Measurements from ENCODE around the gene TUBA3D. TPM values are rescaled to one million over a fixed set of nuclear protein-coding genes. Genes with fewer than 3 reads are reported as not detected.
"Not testable (repeated sequence)": the region's sequence is repeated elsewhere in the genome, so short reads cannot be mapped to it uniquely, and the experiment has no call there.

The TUBA3D gene
- total RNA-seq, 1 experiment from 2014 or later = not detected

DNA sequence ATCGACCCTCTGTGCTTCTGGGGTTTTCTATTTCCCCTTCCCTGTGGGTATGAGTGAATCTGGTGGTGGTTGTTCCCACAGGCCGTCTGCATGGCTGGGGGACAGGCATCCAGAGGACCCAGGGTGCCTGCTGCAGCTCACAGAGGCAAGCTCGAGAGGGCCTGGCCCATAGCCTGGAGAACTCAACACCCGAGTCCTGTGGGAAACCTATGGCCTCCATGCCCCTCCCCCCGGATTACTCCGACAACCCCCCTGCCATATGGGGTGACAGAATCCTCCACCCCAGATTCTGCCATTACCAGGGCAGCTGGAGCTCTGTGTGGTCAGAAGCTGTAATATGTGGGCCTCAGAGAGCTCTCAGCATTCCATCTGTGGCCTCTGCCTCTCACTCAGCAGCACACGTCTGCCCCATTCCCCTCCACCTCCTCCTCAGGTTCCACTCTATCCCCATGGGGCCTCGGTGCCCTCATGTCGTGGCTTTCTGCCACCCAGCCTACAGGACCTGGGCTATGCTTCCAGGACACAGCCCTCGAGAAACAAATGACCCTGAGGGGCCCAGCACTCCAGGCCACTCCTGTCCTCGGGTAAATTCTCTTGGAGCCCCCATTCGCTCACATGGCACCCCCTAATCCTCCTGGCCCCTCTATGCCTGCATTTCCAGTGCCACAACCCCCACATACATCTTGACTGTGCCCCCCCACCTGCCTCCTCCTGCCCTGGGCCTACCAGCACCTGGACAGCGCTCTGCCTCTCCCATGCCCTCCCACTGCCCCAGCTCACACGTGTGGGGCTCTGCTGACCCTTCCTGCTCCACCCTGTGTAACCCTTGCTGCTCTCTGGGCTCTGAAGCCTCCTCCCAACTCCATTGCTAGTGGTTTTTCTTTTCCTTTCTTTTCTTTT, 12.6 kb downstream of the TUBA3D start:
- Histone ChIP-seq H3K9me3 (ENCODE audit: control insufficient read depth, insufficient read depth, low read depth, low read length) (no peaks in the 10 kb centered on the region), H3K27me3 (ENCODE audit: control insufficient read depth, insufficient read depth, low read length) (no peaks in the 10 kb centered on the region), H3K4me3 (ENCODE audit: low read depth in 2 of 2, low read length in 2 of 2) (no peak overlapping the region), H3K27ac (ENCODE audit: low read length) (no peak overlapping the region), H3K36me3 (ENCODE audit: control insufficient read depth, insufficient read depth, low read length) (no peaks in the 10 kb centered on the region; the same call in 1 of the 2 replicates), H3K4me1 (ENCODE audit: control insufficient read depth, insufficient read depth, low read length) (no peaks in the 10 kb centered on the region)
- no peak for ATAC-seq
- ChIA-PET POLR2A (no interaction called here), CTCF (no interaction called here)
- TF ChIP-seq, protein P1, sequence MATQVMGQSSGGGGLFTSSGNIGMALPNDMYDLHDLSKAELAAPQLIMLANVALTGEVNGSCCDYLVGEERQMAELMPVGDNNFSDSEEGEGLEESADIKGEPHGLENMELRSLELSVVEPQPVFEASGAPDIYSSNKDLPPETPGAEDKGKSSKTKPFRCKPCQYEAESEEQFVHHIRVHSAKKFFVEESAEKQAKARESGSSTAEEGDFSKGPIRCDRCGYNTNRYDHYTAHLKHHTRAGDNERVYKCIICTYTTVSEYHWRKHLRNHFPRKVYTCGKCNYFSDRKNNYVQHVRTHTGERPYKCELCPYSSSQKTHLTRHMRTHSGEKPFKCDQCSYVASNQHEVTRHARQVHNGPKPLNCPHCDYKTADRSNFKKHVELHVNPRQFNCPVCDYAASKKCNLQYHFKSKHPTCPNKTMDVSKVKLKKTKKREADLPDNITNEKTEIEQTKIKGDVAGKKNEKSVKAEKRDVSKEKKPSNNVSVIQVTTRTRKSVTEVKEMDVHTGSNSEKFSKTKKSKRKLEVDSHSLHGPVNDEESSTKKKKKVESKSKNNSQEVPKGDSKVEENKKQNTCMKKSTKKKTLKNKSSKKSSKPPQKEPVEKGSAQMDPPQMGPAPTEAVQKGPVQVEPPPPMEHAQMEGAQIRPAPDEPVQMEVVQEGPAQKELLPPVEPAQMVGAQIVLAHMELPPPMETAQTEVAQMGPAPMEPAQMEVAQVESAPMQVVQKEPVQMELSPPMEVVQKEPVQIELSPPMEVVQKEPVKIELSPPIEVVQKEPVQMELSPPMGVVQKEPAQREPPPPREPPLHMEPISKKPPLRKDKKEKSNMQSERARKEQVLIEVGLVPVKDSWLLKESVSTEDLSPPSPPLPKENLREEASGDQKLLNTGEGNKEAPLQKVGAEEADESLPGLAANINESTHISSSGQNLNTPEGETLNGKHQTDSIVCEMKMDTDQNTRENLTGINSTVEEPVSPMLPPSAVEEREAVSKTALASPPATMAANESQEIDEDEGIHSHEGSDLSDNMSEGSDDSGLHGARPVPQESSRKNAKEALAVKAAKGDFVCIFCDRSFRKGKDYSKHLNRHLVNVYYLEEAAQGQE (IDR thresholded peaks at IDR 0.05; ENCODE audit: insufficient read depth in 1 of 2, low read depth in 2 of 2, low read length in 1 of 2) = peak in 1 of 2 experiments; percentile 66; a peak in 1 of 4 replicates
- no peak for TF ChIP-seq POLR2AphosphoS5 (IDR thresholded peaks at IDR 0.05; ENCODE audit: low read depth, low read length)
- BruUV-seq (replicated peaks) = TSS peak; percentile 45
- no peak for DNase-seq (ENCODE audit: low read depth, low spot score)
- in situ Hi-C loops (cut with HindIII; ENCODE audit: low pct_unique_long_range_greater_than_20kb, low sequenced_read_pairs) (no loop called here), intact Hi-C loops (cut with micrococcal nuclease; ENCODE audit: unreplicated experiment) (no loop called here)

DNA sequence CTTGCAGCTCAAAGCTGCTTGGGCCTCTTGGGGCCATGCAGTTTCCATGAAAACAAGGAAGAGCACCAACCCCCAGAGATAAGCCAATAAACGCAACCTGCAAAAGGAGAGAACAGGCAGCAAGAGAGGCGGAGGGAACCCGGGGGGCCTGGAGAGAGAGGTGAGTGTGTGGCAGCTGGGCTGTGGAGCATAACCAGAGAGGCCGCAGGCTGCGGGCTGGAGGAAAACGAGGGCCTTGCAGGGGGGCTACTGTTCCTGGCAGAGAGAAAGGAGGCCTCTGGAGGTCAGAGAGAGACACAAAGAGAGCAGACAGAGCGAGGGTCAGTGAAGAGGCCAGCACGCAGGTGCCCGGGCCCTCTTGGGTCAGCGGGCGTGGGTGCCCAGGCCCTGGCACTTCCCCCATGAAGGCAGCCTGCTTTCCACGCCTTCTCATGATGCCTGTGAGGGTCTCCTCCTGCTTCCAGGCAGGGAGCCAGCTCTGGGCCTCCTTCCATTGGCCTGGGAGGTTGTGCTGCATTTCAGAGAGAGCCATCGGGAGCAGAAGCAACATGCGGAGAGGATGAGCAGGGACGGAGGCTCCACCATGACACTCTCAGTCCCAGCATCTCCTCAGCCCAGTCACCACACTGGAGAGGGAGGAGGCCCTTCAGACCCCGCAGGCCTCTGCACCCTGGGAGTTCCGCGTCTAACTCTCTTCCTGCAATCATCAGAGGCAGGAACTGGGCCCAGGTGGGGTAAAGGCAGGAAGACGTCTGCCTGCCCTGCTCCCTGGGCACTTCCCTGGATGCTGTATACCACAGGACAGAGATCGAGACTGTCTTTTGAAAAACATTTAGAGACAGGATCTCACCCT, 14.9 kb downstream of the TUBA3D start:
- DNase-seq (ENCODE audit: low read depth, low spot score); BruUV-seq (replicated peaks); H3K36me3 ChIP-seq (ENCODE audit: control insufficient read depth, insufficient read depth, low read length); H3K4me1 ChIP-seq (ENCODE audit: control insufficient read depth, insufficient read depth, low read length); CTCF ChIA-PET; intact Hi-C loops (cut with micrococcal nuclease; ENCODE audit: unreplicated experiment); H3K27me3 ChIP-seq (ENCODE audit: control insufficient read depth, insufficient read depth, low read length); H3K9me3 ChIP-seq (ENCODE audit: control insufficient read depth, insufficient read depth, low read depth, low read length); POLR2A ChIA-PET; ATAC-seq; in situ Hi-C loops (cut with HindIII; ENCODE audit: low pct_unique_long_range_greater_than_20kb, low sequenced_read_pairs): not testable (repeated sequence)
- peak overlapping the region; percentile 72 for H3K27ac ChIP-seq (ENCODE audit: low read length)
- H3K4me3 ChIP-seq (ENCODE audit: low read depth in 2 of 2, low read length in 2 of 2) = peak overlapping the region; percentile 65 to 97

DNA sequence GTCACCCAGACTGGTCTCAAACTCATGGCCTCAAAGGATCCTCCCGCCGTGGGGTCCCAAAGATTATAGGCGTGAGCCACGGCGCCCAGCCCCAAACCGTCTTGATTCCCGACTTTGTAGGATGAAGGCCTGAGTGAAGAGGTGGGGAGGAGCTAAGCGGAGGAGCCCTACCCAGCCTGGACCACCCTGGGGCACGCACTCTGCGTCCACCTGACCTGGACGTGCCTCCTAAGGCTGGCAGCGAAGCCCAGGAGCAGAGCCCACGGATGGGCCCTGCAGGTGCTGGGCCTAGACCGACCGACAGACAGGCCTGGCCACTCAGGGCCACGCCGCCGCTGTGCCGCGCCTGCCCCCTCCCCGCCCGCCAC, 15.5 kb downstream of the TUBA3D start:
- BruUV-seq (replicated peaks); H3K4me1 ChIP-seq (ENCODE audit: control insufficient read depth, insufficient read depth, low read length); H3K9me3 ChIP-seq (ENCODE audit: control insufficient read depth, insufficient read depth, low read depth, low read length); in situ Hi-C loops (cut with HindIII; ENCODE audit: low pct_unique_long_range_greater_than_20kb, low sequenced_read_pairs); H3K36me3 ChIP-seq (ENCODE audit: control insufficient read depth, insufficient read depth, low read length); POLR2A ChIA-PET; H3K27me3 ChIP-seq (ENCODE audit: control insufficient read depth, insufficient read depth, low read length); intact Hi-C loops (cut with micrococcal nuclease; ENCODE audit: unreplicated experiment); DNase-seq (ENCODE audit: low read depth, low spot score): not testable (repeated sequence)
- peak overlapping the region; percentile 72 for H3K27ac ChIP-seq (ENCODE audit: low read length)
- ATAC-seq = peak; percentile 29
- peak overlapping the region; percentile 65 to 97 for H3K4me3 ChIP-seq (ENCODE audit: low read depth in 2 of 2, low read length in 2 of 2)
- CTCF ChIA-PET = interaction anchor here (0.6 to 0.9 kb wide), 2 partner anchors 310 to 325 kb away, joined by 3 to 4 read pairs; no protein-coding TSS in a partner anchor

DNA sequence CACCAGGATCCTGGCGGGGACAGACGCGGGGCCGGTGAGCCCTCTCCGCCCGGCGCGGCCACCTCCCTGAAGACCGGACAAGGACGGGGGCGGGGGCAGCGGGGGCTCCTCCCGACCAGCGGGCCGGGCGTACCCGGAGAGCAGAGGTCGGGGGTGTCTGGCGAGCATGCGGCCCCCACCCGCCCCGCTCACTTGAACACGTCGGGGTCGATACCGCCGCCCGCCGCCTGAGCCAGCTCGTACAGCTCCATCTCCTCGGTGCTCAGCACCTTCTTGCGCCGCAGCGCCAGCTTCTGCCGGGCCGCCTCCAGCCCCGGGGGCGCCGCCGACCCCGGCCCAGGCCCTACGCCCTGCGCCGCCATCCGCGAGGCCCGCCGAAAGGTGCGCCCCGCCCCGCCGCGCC, 16.1 kb downstream of the TUBA3D start, which contains the start of gene MZT2A:
Gene MZT2A, minus strand, starts transcription at position 383 of the 403 bp plus-strand sequence. Its CDS starts 21 bp downstream, at position 362.
- CTCF ChIA-PET = interaction anchor here (0.6 to 1.2 kb wide), 3 partner anchors 181 to 326 kb away, joined by 3 to 8 read pairs (median 4); no protein-coding TSS in a partner anchor
- H3K9me3 ChIP-seq (ENCODE audit: control insufficient read depth, insufficient read depth, low read depth, low read length); H3K36me3 ChIP-seq (ENCODE audit: control insufficient read depth, insufficient read depth, low read length); POLR2A ChIA-PET; H3K4me1 ChIP-seq (ENCODE audit: control insufficient read depth, insufficient read depth, low read length); intact Hi-C loops (cut with micrococcal nuclease; ENCODE audit: unreplicated experiment); DNase-seq (ENCODE audit: low read depth, low spot score); BruUV-seq (replicated peaks); in situ Hi-C loops (cut with HindIII; ENCODE audit: low pct_unique_long_range_greater_than_20kb, low sequenced_read_pairs); H3K27me3 ChIP-seq (ENCODE audit: control insufficient read depth, insufficient read depth, low read length): not testable (repeated sequence)
- Histone ChIP-seq H3K4me3 (ENCODE audit: low read depth in 2 of 2, low read length in 2 of 2) (peak within 1 kb of the TSS; percentile 70 to 97), H3K27ac (ENCODE audit: low read length) (peak within 1 kb of the TSS; percentile 73)
- ATAC-seq = peak; percentile 25
